Left lung (tissue), 10 donors: ENCODE measurements around the gene CLRN2. TPM values are rescaled to one million over a fixed set of nuclear protein-coding genes. Genes with fewer than 3 reads are reported as not detected.

ENCODE experiments used
- ATAC-seq: fragments of 200-7000 bp; cut with Tn5 transposase; one replicate; pipeline ENCODE4 v1.9.1; 2020; ENCODE audit warnings: moderate library complexity
- DNase-seq, 4 donors: peaks; one replicate each; pipeline ENCODE4 v3.0.0-alpha.2; 2013 to 2020
- H3K27ac ChIP-seq, 2 donors: fragments of 200-600 bp; sonication (generic) in 1 of 2; one replicate each; pipeline versions ENCODE4 v1.5.0 to v1.8.0; 2020 to 2021
- H3K27me3 ChIP-seq, 2 donors: fragments of 200-600 bp; sonication (generic) in 1 of 2; one replicate each; pipeline versions ENCODE4 v1.5.0 to v1.8.0; 2020 to 2021
- H3K36me3 ChIP-seq, 2 donors: fragments of 200-600 bp; sonication (generic) in 1 of 2; one replicate each; pipeline versions ENCODE4 v1.5.0 to v1.8.0; 2020 to 2021
- H3K4me1 ChIP-seq, 2 donors: fragments of 200-600 bp; one replicate each; pipeline ENCODE4 v1.8.0; 2021
- H3K4me3 ChIP-seq, 2 donors: fragments of 200-600 bp; sonication (generic) in 1 of 2; one replicate each; pipeline versions ENCODE4 v1.5.0 to v1.8.0; 2020 to 2021; ENCODE audit warnings: mild to moderate bottlenecking in 1 of 2
- H3K9me3 ChIP-seq, 2 donors: fragments of 200-600 bp; sonication (generic) in 1 of 2; one replicate each; pipeline versions ENCODE4 v1.5.0 to v1.8.0; 2020 to 2021
- intact Hi-C, 2 donors: fragments of 100-400 bp; cut with DNase I; formaldehyde crosslinking; loops; one replicate each; pipeline versions ENCODE4 v1.11.2 to v1.14.2; 2022
- polyA plus RNA-seq, 6 donors: library from polyadenylated mRNA; unstranded; fragments of 120-200 nt; gene quantifications; one replicate each; pipeline ENCODE4 v1.2.1, GENCODE V29; 2013; ENCODE audit not compliant: insufficient read length in 6 of 6
- total RNA-seq, 2 donors: library from RNA; stranded (reverse); fragmentation: NEBNext Ultra II Directional; extraction: Animal tissue kit (Norgen Biotek cat#: 25700); gene quantifications; one replicate each; pipeline ENCODE4 v1.2.1, GENCODE V29; 2021
- TF ChIP-seq, protein P1 (sequence below), 2 donors: fragments of 200-600 bp; sonication (generic) in 1 of 2; IDR thresholded peaks; one replicate each; pipeline versions ENCODE4 v1.5.0 to v1.8.0; 2021; ENCODE audit warnings: antibody characterized with exemption in 2 of 2
- donor health status: DM: no; HTN: yes; CAD: no.
- donor health status: DM: no; HTN: no; CAD: no.

CLRN2 gene
- total and polyA plus RNA-seq, 8 donors, result 0.20 TPM; not detected in 7

DNA sequence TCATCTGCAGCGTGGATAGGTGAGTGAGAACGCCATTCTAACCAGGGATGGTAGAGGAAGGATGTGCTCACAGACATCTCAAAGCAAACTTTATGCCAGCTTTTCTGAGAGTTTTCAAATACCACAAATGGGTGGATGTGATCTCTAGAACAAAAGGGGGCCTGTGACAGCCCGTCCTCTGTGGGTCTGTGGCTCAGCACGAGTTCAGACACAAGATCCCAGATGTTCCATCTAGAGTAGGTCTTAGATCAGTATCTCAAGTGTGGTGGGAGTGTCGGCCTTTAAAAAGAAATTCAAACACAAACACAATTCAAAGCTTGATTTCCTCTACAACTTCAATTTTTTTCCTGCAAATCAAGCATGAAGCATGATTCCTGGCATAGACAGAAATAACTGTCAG lies 25.8 kb upstream of the CLRN2 start:
- intact Hi-C loops, result no loop called here
- peaks cover 0 to 71% of the 10 kb centered on the region in 2 donors for H3K36me3 ChIP-seq
- H3K9me3 ChIP-seq, result no peaks in the 10 kb centered on the region
- no peak overlapping the region for H3K4me3 ChIP-seq
- DNase-seq (no peak), ATAC-seq (no peak)
- H3K27ac ChIP-seq, result no peak overlapping the region
- TF ChIP-seq, protein P1, sequence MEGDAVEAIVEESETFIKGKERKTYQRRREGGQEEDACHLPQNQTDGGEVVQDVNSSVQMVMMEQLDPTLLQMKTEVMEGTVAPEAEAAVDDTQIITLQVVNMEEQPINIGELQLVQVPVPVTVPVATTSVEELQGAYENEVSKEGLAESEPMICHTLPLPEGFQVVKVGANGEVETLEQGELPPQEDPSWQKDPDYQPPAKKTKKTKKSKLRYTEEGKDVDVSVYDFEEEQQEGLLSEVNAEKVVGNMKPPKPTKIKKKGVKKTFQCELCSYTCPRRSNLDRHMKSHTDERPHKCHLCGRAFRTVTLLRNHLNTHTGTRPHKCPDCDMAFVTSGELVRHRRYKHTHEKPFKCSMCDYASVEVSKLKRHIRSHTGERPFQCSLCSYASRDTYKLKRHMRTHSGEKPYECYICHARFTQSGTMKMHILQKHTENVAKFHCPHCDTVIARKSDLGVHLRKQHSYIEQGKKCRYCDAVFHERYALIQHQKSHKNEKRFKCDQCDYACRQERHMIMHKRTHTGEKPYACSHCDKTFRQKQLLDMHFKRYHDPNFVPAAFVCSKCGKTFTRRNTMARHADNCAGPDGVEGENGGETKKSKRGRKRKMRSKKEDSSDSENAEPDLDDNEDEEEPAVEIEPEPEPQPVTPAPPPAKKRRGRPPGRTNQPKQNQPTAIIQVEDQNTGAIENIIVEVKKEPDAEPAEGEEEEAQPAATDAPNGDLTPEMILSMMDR (IDR thresholded peaks at IDR 0.05), result no peak
- H3K27me3 ChIP-seq, result no peaks in the 10 kb centered on the region
- H3K4me1 ChIP-seq, result peaks cover 0 to 3% of the 10 kb centered on the region in 2 donors

- intact Hi-C loops, result no loop called here
- H3K36me3 ChIP-seq, result peaks cover 0 to 65% of the 10 kb centered on the region in 2 donors
- TF ChIP-seq, protein P1 (IDR thresholded peaks at IDR 0.05), result no peak
Observed at GRCh38 chr4:17489721-17490120, 25.2 kb upstream of the CLRN2 start.

GRCh38 chr4:17490575-17491059 lies 24.3 kb upstream of the CLRN2 start:
- H3K4me1 ChIP-seq, result peaks cover 0 to 6% of the 10 kb centered on the region in 2 donors
- peaks cover 0 to 65% of the 10 kb centered on the region in 2 donors for H3K36me3 ChIP-seq
- peak; percentile 37 for ATAC-seq
- no peak overlapping the region for H3K4me3 ChIP-seq
- H3K27me3 ChIP-seq, result no peaks in the 10 kb centered on the region
- intact Hi-C loops, result no loop called here
- TF ChIP-seq, protein P1 (IDR thresholded peaks at IDR 0.05), result no peak
- no peaks in the 10 kb centered on the region for H3K9me3 ChIP-seq
- no peak overlapping the region for H3K27ac ChIP-seq
- no peak for DNase-seq

More at GRCh38 chr4:17489721-17490120, 25.2 kb upstream of the CLRN2 start:
- no peak overlapping the region for H3K27ac ChIP-seq
- no peak for DNase-seq
- no peaks in the 10 kb centered on the region for H3K9me3 ChIP-seq
- no peak for ATAC-seq
- no peaks in the 10 kb centered on the region for H3K27me3 ChIP-seq
- H3K4me3 ChIP-seq, result no peak overlapping the region
- H3K4me1 ChIP-seq, result peaks cover 0 to 6% of the 10 kb centered on the region in 2 donors

GRCh38 chr4:17491196-17491595 lies 23.8 kb upstream of the CLRN2 start:
- no peaks in the 10 kb centered on the region for H3K9me3 ChIP-seq
- intact Hi-C loops, result no loop called here
- DNase-seq, result no peak
- no peaks in the 10 kb centered on the region for H3K27me3 ChIP-seq
- peaks cover 0 to 65% of the 10 kb centered on the region in 2 donors for H3K36me3 ChIP-seq
- H3K27ac ChIP-seq, result no peak overlapping the region
- ATAC-seq, result no peak
- H3K4me3 ChIP-seq, result no peak overlapping the region
- H3K4me1 ChIP-seq, result peaks cover 0 to 10% of the 10 kb centered on the region in 2 donors
- TF ChIP-seq, protein P1 (IDR thresholded peaks at IDR 0.05), result no peak

- TF ChIP-seq, protein P1 (IDR thresholded peaks at IDR 0.05), result no peak
- H3K9me3 ChIP-seq, result no peaks in the 10 kb centered on the region
- ATAC-seq (no peak), DNase-seq (no peak)
- intact Hi-C loops, result no loop called here
- peaks cover 0 to 62% of the 10 kb centered on the region in 2 donors for H3K36me3 ChIP-seq
- no peak overlapping the region for H3K27ac ChIP-seq
- H3K27me3 ChIP-seq, result no peaks in the 10 kb centered on the region
- peaks cover 0 to 14% of the 10 kb centered on the region in 2 donors for H3K4me1 ChIP-seq
- H3K4me3 ChIP-seq, result no peak overlapping the region
Observed at GRCh38 chr4:17492058-17492741, 22.8 kb upstream of the CLRN2 start.
